ENCODE measurements around the gene FADS2. TPM values are rescaled to one million over a fixed set of nuclear protein-coding genes. Genes with fewer than 3 reads are reported as not detected.

Gene FADS2
- total RNA-seq, 4 donors from 2014 or later = 130 to 455 (median 327) TPM

GRCh38 chr11:61860054-61860903, 32.2 kb downstream of the FADS2 start:
- no peaks in the 10 kb centered on the region for H3K9me3 ChIP-seq
- no peaks in the 10 kb centered on the region for H3K4me1 ChIP-seq
- no peak overlapping the region for H3K27ac ChIP-seq
- no peak overlapping the region for H3K4me3 ChIP-seq
- H3K27me3 ChIP-seq = no peaks in the 10 kb centered on the region
- DNase-seq (ENCODE audit: low spot score in 2 of 2) = no peak
- H3K36me3 ChIP-seq = peaks cover 16% of the 10 kb centered on the region
- no peak for TF ChIP-seq POLR2A (IDR thresholded peaks at IDR 0.05)
- no peak for TF ChIP-seq EP300 (IDR thresholded peaks at IDR 0.05)
- TF ChIP-seq, protein P1, sequence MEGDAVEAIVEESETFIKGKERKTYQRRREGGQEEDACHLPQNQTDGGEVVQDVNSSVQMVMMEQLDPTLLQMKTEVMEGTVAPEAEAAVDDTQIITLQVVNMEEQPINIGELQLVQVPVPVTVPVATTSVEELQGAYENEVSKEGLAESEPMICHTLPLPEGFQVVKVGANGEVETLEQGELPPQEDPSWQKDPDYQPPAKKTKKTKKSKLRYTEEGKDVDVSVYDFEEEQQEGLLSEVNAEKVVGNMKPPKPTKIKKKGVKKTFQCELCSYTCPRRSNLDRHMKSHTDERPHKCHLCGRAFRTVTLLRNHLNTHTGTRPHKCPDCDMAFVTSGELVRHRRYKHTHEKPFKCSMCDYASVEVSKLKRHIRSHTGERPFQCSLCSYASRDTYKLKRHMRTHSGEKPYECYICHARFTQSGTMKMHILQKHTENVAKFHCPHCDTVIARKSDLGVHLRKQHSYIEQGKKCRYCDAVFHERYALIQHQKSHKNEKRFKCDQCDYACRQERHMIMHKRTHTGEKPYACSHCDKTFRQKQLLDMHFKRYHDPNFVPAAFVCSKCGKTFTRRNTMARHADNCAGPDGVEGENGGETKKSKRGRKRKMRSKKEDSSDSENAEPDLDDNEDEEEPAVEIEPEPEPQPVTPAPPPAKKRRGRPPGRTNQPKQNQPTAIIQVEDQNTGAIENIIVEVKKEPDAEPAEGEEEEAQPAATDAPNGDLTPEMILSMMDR (IDR thresholded peaks at IDR 0.05) = no peak
- TF ChIP-seq POLR2AphosphoS5 (IDR thresholded peaks at IDR 0.05) = no peak
- 58% methylated on average over 16 of the region's 16 CpGs for WGBS

GRCh38 chr11:61861634-61862033, 33.5 kb downstream of the FADS2 start:
- TF ChIP-seq EP300 (IDR thresholded peaks at IDR 0.05) (no peak), POLR2A (IDR thresholded peaks at IDR 0.05) (no peak), POLR2AphosphoS5 (IDR thresholded peaks at IDR 0.05) (no peak)
- TF ChIP-seq, protein P1 (IDR thresholded peaks at IDR 0.05) = no peak
- no peak for DNase-seq (ENCODE audit: low spot score in 2 of 2)
- no peak overlapping the region for H3K4me3 ChIP-seq
- no peaks in the 10 kb centered on the region for H3K9me3 ChIP-seq
- 70% methylated on average over 8 of the region's 9 CpGs for WGBS
- peaks cover 4% of the 10 kb centered on the region for H3K4me1 ChIP-seq
- peaks cover 16% of the 10 kb centered on the region for H3K36me3 ChIP-seq
- no peaks in the 10 kb centered on the region for H3K27me3 ChIP-seq
- no peak overlapping the region for H3K27ac ChIP-seq

DNA sequence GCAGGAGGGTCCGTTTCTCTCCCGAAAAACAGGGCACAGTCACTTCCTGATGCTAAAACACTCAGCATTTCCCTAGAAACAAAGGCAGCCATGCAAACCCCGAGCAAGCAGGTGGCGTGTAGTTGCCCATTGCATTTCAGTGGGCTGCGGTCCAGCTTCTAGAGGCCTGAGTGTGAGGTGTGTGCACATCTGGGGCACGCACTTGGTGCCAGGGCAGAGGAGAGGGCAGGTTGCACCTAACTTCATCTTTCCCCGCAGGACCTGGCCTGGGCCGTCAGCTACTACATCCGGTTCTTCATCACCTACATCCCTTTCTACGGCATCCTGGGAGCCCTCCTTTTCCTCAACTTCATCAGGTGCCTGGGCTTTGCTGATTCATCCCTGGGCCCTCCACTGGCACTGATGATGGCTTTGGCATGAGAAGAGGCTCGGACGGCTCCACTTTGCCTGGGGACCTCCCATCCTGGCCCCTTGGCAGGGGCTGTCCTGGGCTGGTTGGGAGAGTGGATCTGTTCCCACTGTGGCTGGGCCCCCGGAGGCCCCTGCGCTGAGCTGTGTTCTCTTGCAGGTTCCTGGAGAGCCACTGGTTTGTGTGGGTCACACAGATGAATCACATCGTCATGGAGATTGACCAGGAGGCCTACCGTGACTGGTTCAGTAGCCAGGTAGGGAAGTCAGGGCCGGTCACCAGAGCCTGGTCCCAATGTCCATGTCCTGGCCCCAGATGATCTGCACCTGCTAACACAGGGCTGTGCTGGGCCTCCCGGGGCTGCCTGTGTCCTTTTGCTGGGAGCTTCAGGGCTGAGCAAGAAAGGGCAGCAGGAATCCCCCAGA, 34.8 kb downstream of the FADS2 start:
- TF ChIP-seq POLR2AphosphoS5 (IDR thresholded peaks at IDR 0.05) (no peak), POLR2A (IDR thresholded peaks at IDR 0.05) (no peak), EP300 (IDR thresholded peaks at IDR 0.05) (no peak)
- TF ChIP-seq, protein P1 (IDR thresholded peaks at IDR 0.05) = no peak
- no peak for DNase-seq (ENCODE audit: low spot score in 2 of 2)
- Histone ChIP-seq H3K27ac (no peak overlapping the region), H3K4me3 (no peak overlapping the region), H3K36me3 (peaks cover 9% of the 10 kb centered on the region), H3K9me3 (no peaks in the 10 kb centered on the region), H3K27me3 (no peaks in the 10 kb centered on the region), H3K4me1 (peaks cover 6% of the 10 kb centered on the region)
- WGBS = 86% methylated on average over 13 of the region's 18 CpGs

- H3K27ac ChIP-seq = no peak overlapping the region
- no peak overlapping the region for H3K4me3 ChIP-seq
- 88% methylated on average over 12 of the region's 13 CpGs for WGBS
- H3K36me3 ChIP-seq = peaks cover 9% of the 10 kb centered on the region
- H3K27me3 ChIP-seq = no peaks in the 10 kb centered on the region
- H3K9me3 ChIP-seq = no peaks in the 10 kb centered on the region
- H3K4me1 ChIP-seq = peaks cover 6% of the 10 kb centered on the region
- no peak for DNase-seq (ENCODE audit: low spot score in 2 of 2)
- TF ChIP-seq EP300 (IDR thresholded peaks at IDR 0.05) (no peak), POLR2A (IDR thresholded peaks at IDR 0.05) (no peak), POLR2AphosphoS5 (IDR thresholded peaks at IDR 0.05) (no peak)
- TF ChIP-seq, protein P1 (IDR thresholded peaks at IDR 0.05) = no peak
These were observed 35.5 kb downstream of the FADS2 start for GRCh38 chr11:61863548-61864081.
